OCI-LY3 (cell line): ENCODE data around the gene WBP2.

Experiments
- H2AFZ ChIP-seq: fragments of 200-600, 300-600 bp; shearing (Covaris generic); 2 replicates; pipeline ENCODE4 v1.6.0; 2014; ENCODE audit warnings: antibody characterized with exemption, low read depth, low read length
- H3K27ac ChIP-seq: fragments of 200-600, 300-600 bp; sonication (generic); 2 replicates; pipeline ENCODE4 v1.5.1; 2014; ENCODE audit warnings: mild to moderate bottlenecking, low read length, moderate library complexity, mixed read lengths
- H3K27me3 ChIP-seq: fragments of 200-600, 300-600 bp; sonication (generic); 2 replicates; pipeline ENCODE4 v1.6.1; 2014; ENCODE audit warnings: low read depth, low read length, mixed read lengths
- H3K36me3 ChIP-seq: fragments of 200-600, 300-600 bp; sonication (generic); replicated peaks from 2 replicates; pipeline ENCODE3; 2014; ENCODE audit warnings: low read depth, low read length, mixed read lengths
- H3K4me1 ChIP-seq: fragments of 300-600, 200-600 bp; sonication (generic); 2 replicates; pipeline ENCODE4 v1.6.1; 2014; ENCODE audit warnings: low read length, mixed read lengths
- H3K4me2 ChIP-seq: fragments of 200-600, 300-600 bp; sonication (generic); 2 replicates; pipeline ENCODE4 v1.6.1; 2014; ENCODE audit warnings: low read length, mixed read lengths
- H3K4me3 ChIP-seq: fragments of 300-600, 200-600 bp; sonication (generic); 2 replicates; pipeline ENCODE4 v1.5.1; 2014; ENCODE audit warnings: antibody characterized with exemption, mild to moderate bottlenecking, low read length, moderate library complexity
- H3K79me2 ChIP-seq: fragments of 300-600, 200-600 bp; shearing (Covaris generic); 2 replicates; pipeline ENCODE4 v1.6.1; 2014; ENCODE audit warnings: mild to moderate bottlenecking, low read length, mixed read lengths
- H3K9ac ChIP-seq: fragments of 300-600, 200-600 bp; shearing (Covaris generic); 2 replicates; pipeline ENCODE4 v1.6.0; 2014; ENCODE audit warnings: mild to moderate bottlenecking, low read length, moderate library complexity
- H3K9me3 ChIP-seq: fragments of 200-600, 300-600 bp; shearing (Covaris generic); 2 replicates; pipeline ENCODE4 v1.6.1; 2014; ENCODE audit warnings: low read length, mixed read lengths; ENCODE audit not compliant: insufficient read depth
- H4K20me1 ChIP-seq: fragments of 200-600, 300-600 bp; sonication (generic); 2 replicates; pipeline ENCODE4 v1.6.1; 2016; ENCODE audit warnings: low read length, mixed read lengths; ENCODE audit not compliant: insufficient read depth
- CTCF ChIP-seq: fragments of 200-600, 300-600 bp; sonication (generic); IDR thresholded peaks from 2 replicates; pipeline ENCODE4 v1.5.1; 2014; ENCODE audit warnings: antibody characterized with exemption, low read length, low read depth
- EZH2phosphoT487 ChIP-seq: fragments of 200-600 bp; shearing (Covaris generic); IDR thresholded peaks from 2 replicates; pipeline ENCODE4 v1.6.1; 2018; ENCODE audit warnings: antibody characterized with exemption, mixed run types, low read depth

Gene WBP2

GRCh38 chr17:75840799-75841164 is 14.4 kb downstream of the WBP2 start:
- Histone ChIP-seq H3K36me3 (no peaks in the 10 kb centered on the region), H3K4me2 (no peak overlapping the region), H3K9me3 (no peaks in the 10 kb centered on the region)

GRCh38 chr17:75839942-75840798 is 15.0 kb downstream of the WBP2 start:
- no peaks in the 10 kb centered on the region for H3K79me2 ChIP-seq
- H3K36me3 ChIP-seq = no peaks in the 10 kb centered on the region
- no peak overlapping the region for H3K4me2 ChIP-seq
- H3K27ac ChIP-seq = no peak overlapping the region
- H3K9ac ChIP-seq = no peak overlapping the region
- no peak overlapping the region for H2AFZ ChIP-seq
- H3K4me3 ChIP-seq = no peak overlapping the region
- no peaks in the 10 kb centered on the region for H4K20me1 ChIP-seq
- TF ChIP-seq CTCF (no peak), EZH2phosphoT487 (no peak)
- H3K27me3 ChIP-seq = no peaks in the 10 kb centered on the region
- H3K4me1 ChIP-seq = peaks cover 16% of the 10 kb centered on the region
- H3K9me3 ChIP-seq = no peaks in the 10 kb centered on the region

More at GRCh38 chr17:75840799-75841164, 14.4 kb downstream of the WBP2 start:
- TF ChIP-seq EZH2phosphoT487 (no peak), CTCF (no peak)
- no peak overlapping the region for H3K4me3 ChIP-seq
- H3K4me1 ChIP-seq = peaks cover 20% of the 10 kb centered on the region
- H3K27me3 ChIP-seq = no peaks in the 10 kb centered on the region
- no peak overlapping the region for H2AFZ ChIP-seq
- H3K79me2 ChIP-seq = no peaks in the 10 kb centered on the region
- no peak overlapping the region for H3K27ac ChIP-seq
- no peaks in the 10 kb centered on the region for H4K20me1 ChIP-seq
- no peak overlapping the region for H3K9ac ChIP-seq

- Histone ChIP-seq H3K9ac (no peak overlapping the region), H4K20me1 (no peaks in the 10 kb centered on the region), H3K27ac (no peak overlapping the region)
Observed at GRCh38 chr17:75838410-75838809, 16.7 kb downstream of the WBP2 start.

GRCh38 chr17:75837899-75838298 is 17.2 kb downstream of the WBP2 start:
- no peak overlapping the region for H3K4me3 ChIP-seq
- H3K9ac ChIP-seq = no peak overlapping the region
- no peaks in the 10 kb centered on the region for H3K27me3 ChIP-seq
- no peaks in the 10 kb centered on the region for H3K36me3 ChIP-seq
- no peak for TF ChIP-seq CTCF
- H3K27ac ChIP-seq = no peak overlapping the region
- no peak overlapping the region for H3K4me2 ChIP-seq
- H3K4me1 ChIP-seq = no peaks in the 10 kb centered on the region
- no peaks in the 10 kb centered on the region for H3K9me3 ChIP-seq
- H4K20me1 ChIP-seq = no peaks in the 10 kb centered on the region
- H2AFZ ChIP-seq = no peak overlapping the region
- no peaks in the 10 kb centered on the region for H3K79me2 ChIP-seq

More at GRCh38 chr17:75838410-75838809, 16.7 kb downstream of the WBP2 start:
- TF ChIP-seq EZH2phosphoT487 (no peak), CTCF (no peak)
- no peak overlapping the region for H3K4me2 ChIP-seq
- no peaks in the 10 kb centered on the region for H3K9me3 ChIP-seq
- no peaks in the 10 kb centered on the region for H3K27me3 ChIP-seq
- H3K4me3 ChIP-seq = no peak overlapping the region
- H3K79me2 ChIP-seq = no peaks in the 10 kb centered on the region
- peaks cover 4% of the 10 kb centered on the region; the same call in 1 of the 2 replicates for H3K4me1 ChIP-seq
- H3K36me3 ChIP-seq = no peaks in the 10 kb centered on the region
- no peak overlapping the region for H2AFZ ChIP-seq
